OCI-M2 (cell line): Measurements from ENCODE around the gene TMEM258.

Experiments used
- DNase-seq: peaks from one replicate; lab custom pipeline; 2025; ENCODE audit not compliant: unreplicated experiment; lab: John Stamatoyannopoulos, UW

TMEM258 gene

GRCh38 chr11:61826930-61827570 lies 34.7 kb upstream of the TMEM258 start:
- DNase-seq = no peak

GRCh38 chr11:61820174-61820573 lies 27.8 kb upstream of the TMEM258 start:
- no peak for DNase-seq

- DNase-seq = no peak
Observed at GRCh38 chr11:61817471-61818202, 25.2 kb upstream of the TMEM258 start.

DNA sequence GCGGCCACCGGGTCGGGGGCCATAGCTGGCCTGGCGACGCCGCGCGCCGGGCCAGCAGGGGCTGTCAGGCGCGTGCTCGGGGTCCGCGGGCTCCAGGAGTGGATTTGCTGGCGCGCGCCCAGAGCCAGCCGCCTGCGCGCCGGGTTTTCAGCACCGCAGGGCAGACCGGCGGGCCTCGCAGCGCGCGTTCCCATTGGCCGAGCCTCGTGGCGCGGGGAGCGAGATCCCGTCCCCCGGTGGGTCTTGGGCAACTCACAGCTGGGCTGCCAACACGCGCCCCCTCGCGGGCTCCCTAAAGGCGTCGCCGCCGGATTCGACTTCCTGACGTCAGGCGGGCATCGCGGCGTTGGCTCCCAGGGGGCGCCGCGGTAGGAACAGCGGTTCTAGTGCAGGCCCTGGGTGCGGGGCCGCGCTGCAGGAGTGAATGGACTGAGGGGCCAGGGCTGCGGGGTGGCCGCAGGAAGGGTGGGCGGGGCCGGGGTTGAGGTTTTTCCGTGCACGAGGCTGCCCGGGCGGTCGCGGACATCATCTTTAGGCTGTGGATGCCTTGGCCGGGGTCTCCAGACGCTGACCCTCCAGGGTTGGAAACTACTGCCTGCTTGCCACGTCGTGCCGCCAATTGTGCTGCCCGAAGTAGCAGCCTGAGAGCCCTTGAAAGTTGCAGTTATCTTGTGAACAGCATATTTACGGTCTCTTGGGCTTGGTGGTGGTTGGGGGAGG lies 24.5 kb upstream of the TMEM258 start, which contains the start of gene FADS1:
FADS1 (minus strand) TSS at position 268 of the 720 bp plus-strand sequence; CDS start at position 194, 74 bp downstream.
- DNase-seq = no peak

DNA sequence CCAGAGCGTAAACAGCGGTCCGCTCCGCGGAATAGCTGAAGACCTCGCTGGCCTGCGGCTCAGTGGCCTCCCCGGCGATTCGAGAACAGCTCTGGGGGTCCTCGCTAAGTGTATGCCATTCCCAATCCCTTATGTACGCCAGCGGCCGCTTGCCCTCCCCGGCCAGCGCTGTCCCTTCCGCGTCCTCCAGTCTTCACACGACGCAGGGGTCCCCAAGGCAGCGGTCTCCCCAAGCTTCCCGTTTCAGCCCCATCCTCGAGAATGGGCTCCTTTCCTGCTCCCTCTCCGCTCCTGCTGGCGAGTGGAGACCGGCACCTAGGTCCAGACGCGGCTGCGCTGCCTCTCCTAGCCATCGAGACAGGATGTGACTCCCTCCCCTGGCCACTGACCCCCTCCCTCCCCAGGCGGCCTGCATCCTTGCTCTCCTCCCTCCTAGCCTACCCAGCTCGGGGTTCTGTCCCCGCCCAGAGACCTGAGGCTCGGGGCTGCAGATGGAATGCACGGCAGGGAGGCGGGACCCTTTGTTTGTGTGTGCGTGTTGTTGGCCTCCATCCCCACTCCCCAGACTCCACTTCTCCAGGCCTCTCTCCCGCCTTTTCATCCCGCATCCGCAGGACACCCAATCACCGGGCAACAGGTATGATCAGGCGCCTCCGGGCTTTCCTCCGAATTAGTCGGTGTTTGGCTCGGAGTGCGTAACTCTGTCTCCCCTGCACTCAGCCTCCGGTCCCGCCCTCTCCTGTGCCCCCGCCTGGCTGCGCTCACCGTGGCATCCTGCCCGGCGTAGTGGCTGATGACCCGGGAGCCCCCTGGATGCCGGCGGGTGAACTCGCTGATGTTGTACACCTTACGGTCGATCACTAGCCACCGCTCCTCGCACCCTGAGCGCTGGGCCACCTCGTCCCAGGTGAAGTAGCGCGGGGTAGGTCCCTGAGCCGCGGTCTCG lies 23.7 kb upstream of the TMEM258 start:
- DNase-seq = no peak

- no peak for DNase-seq
Observed at GRCh38 chr11:61814958-61815789, 22.8 kb upstream of the TMEM258 start.

GRCh38 chr11:61814247-61814957 lies 22.0 kb upstream of the TMEM258 start:
- no peak for DNase-seq

- DNase-seq = no peak
Observed at GRCh38 chr11:61812736-61813411, 20.5 kb upstream of the TMEM258 start.

GRCh38 chr11:61811831-61812230 lies 19.4 kb upstream of the TMEM258 start:
- DNase-seq = no peak

- no peak for DNase-seq
Observed at GRCh38 chr11:61810671-61811175, 18.3 kb upstream of the TMEM258 start.

- DNase-seq = no peak
Observed at GRCh38 chr11:61806785-61807184, 14.4 kb upstream of the TMEM258 start.

DNA sequence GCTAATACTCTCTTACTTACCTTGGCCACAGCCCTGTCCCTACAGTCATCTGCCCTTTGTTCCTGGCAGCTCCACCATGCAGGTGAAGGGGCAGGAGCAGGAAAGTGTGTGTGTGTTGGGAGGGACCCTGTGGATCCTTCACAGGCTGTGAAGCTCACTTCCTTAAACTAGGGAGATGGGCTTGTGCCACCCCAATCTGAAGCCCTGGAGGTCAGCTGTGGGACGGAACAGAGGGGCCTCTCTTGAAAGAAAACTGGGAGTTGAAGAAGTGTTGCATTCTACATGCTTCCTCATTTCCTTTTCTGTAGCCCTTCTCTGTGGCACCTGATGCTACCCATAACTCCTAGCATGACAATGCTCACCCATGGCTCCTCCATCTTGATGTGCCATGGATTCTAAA lies 12.7 kb upstream of the TMEM258 start:
- DNase-seq = no peak

GRCh38 chr11:61803889-61804647 lies 11.7 kb upstream of the TMEM258 start:
- DNase-seq = no peak

DNA sequence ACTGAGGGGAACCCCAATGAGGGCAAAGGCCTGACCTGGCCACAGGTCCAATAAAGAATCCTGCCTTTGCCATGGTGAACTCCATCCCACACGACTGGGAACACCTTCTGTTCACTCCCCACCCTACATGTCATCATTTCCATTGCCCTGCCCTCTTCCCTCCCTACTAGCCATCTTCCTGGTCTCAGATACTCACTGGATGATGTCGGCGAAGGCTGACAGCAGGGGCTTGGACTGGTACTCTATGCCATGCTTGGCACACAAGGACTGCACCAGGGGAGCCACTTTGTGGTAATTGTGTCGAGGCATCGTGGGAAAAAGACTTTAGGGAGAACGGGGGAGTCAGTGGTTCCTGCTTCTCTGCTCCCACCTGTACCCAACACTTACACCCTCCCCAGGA lies 10.2 kb upstream of the TMEM258 start:
- no peak for DNase-seq

DNA sequence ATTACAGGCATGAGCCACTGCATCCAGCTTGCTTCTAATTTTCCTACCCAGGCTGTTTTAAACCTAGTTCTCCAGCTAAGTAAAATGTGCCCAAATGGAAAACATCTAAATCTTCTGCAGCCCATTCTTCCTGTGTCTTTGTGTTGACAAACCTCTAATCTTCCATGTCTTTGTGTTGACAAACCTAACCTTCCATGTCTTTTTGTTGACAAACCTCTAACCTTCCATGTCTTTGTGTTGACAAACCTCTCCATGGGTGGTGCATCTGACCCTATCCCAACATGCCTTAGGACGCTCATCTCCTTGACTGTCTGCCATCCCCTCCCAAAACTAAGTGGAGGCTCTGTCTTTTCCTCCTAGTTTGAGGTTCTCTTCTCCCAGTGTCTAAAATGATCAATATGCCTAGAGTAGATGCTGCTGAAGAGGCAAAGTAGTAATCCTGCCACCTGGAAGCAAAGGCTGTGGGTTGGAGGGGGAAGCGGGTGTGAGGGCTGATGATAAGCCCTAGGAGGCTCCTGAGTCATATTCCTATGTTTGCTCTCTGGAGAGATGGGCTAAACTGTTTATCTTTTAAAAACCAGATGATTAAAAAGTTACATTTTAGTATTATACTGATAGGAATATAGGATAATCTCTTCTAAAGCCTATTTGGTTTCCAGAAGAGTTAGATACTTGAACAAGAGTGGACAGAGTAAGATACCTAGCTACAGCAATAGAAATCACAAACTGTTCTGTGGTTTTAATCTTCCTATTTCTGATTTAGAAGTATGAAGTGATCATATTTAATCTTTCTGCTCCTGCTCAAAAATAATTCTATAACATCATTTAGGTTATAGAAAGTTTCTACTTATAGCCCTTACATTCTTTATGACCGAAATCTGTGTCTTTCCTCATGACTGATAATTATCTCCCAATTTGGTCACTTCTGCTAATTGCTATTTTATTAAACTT lies 8.2 kb upstream of the TMEM258 start:
- DNase-seq = no peak

- no peak for DNase-seq
Observed at GRCh38 chr11:61799665-61800284, 7.4 kb upstream of the TMEM258 start.
